Fibroblast of mammary gland (primary cell): ENCODE measurements around the gene HRK.
A peak's percentile ranks its signal among the peaks of the same experiment; 100 is the strongest.

Source experiments
- DNase-seq: peaks from one replicate; pipeline ENCODE4 v3.0.0-alpha.2; 2010; ENCODE audit warnings: low read depth
- H3K4me3 ChIP-seq: 2 replicates; pipeline ENCODE4 v1.5.1; 2011; ENCODE audit warnings: low read depth, mild to moderate bottlenecking, low read length, moderate library complexity; ENCODE audit not compliant: control insufficient read depth
- TF ChIP-seq, protein P1 (sequence below): conservative IDR thresholded peaks from 2 replicates; pipeline ENCODE4 v1.5.1; 2011; ENCODE audit warnings: low read depth, low read length, inconsistent platforms; ENCODE audit not compliant: control insufficient read depth, insufficient read depth

HRK gene

DNA sequence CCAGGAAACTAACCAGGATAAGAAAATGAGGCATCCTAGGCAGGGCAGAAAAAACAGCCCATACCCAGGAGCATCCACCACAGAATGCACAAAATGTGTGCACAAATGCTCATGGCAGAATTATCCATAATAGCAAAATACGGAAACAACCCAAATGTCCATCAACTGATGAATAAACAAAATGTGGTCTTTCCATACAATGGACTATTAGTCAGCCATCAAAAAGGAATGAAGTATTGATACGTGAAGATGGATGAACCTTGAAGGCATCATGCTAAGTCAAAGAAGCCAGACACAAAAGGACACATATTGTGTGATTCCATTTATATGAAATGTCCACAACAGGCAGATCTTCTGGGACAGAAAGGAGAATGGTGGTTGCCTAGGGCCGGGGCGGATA is 19.1 kb downstream of the HRK start:
- TF ChIP-seq, protein P1, sequence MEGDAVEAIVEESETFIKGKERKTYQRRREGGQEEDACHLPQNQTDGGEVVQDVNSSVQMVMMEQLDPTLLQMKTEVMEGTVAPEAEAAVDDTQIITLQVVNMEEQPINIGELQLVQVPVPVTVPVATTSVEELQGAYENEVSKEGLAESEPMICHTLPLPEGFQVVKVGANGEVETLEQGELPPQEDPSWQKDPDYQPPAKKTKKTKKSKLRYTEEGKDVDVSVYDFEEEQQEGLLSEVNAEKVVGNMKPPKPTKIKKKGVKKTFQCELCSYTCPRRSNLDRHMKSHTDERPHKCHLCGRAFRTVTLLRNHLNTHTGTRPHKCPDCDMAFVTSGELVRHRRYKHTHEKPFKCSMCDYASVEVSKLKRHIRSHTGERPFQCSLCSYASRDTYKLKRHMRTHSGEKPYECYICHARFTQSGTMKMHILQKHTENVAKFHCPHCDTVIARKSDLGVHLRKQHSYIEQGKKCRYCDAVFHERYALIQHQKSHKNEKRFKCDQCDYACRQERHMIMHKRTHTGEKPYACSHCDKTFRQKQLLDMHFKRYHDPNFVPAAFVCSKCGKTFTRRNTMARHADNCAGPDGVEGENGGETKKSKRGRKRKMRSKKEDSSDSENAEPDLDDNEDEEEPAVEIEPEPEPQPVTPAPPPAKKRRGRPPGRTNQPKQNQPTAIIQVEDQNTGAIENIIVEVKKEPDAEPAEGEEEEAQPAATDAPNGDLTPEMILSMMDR, result no peak
- no peak overlapping the region for H3K4me3 ChIP-seq
- DNase-seq, result no peak

DNA sequence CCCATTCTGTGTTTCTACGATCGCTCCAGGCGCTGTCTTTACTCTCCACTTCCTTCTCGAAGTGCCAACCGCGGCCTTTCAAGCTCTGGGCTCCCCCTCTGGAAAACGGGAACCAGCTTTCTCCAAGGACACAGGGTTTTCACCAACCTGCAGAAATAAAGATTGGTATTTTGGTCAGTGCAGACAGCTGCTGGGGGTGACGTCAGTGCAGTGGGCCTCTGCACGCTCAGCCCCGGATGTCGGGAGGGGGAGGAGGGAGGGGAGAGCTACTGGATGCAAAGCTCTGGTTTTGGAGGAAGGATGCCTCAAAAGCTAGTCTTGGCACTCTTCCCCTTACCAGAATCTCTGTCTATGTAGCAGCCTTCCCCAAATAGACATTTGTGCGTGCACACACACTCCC is 19.9 kb downstream of the HRK start:
- TF ChIP-seq, protein P1, result no peak
- H3K4me3 ChIP-seq, result no peak overlapping the region
- DNase-seq, result peak; percentile 60

DNA sequence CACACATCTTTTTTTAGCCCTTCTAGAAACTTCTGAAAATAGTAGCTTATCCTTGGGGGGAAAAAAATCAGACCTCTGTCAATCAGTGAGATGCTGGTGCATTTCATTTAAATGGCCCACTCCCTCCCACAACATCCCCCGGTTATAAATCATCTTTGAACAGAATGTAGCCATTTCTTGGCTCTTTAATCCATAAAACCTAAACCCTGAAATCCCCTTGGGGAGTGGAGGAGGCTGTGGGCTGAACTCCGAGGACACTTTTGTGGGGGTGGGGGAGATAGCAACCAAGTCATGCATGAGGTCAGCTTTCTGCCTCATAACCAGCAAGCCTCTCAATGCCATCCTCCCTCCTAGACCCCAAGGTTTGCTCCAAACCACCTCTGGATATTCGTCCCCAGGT is 21.0 kb downstream of the HRK start:
- TF ChIP-seq, protein P1, result no peak
- H3K4me3 ChIP-seq, result no peak overlapping the region
- DNase-seq, result no peak

DNA sequence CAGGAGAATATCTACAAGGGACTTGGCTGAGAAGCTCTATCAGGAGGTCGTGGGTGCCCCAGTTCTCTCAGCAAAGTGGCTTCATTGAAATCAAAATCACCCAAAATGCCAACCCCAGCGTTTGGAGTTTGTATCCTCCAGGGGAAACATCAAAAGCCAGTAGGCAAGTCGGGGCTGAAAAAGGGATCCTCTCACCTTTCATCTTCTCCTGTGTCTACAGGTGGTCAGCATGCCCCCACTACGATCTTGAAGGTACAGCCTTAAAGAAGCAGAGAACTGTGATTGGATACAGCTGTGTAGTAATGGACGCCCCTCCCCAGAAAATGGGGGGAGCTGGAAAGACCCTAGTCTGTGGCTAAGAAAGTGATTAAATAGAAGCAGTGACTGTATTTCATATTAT is 22.2 kb downstream of the HRK start:
- H3K4me3 ChIP-seq, result no peak overlapping the region
- no peak for DNase-seq
- TF ChIP-seq, protein P1, result no peak

DNA sequence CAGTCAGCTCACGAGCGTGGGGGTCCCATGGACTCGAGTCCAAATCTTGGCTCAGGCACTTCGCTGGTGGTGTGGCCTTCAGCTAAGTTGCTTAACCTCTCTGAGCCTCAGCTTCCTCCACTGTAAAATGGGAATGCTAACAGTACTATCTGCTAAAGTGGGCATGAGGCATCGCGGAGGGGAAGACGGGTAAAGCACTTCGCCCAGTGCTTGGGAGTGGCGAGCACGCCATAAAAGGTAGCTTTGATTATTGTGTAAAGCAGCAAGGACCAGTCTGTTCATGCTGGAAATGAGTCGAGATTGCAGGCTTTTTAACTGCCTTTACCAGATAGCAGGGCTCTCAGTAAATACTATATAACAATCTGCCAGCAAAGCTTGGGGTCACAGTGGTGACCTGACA is 24.5 kb downstream of the HRK start:
- TF ChIP-seq, protein P1, result no peak
- H3K4me3 ChIP-seq, result no peak overlapping the region
- DNase-seq, result no peak

DNA sequence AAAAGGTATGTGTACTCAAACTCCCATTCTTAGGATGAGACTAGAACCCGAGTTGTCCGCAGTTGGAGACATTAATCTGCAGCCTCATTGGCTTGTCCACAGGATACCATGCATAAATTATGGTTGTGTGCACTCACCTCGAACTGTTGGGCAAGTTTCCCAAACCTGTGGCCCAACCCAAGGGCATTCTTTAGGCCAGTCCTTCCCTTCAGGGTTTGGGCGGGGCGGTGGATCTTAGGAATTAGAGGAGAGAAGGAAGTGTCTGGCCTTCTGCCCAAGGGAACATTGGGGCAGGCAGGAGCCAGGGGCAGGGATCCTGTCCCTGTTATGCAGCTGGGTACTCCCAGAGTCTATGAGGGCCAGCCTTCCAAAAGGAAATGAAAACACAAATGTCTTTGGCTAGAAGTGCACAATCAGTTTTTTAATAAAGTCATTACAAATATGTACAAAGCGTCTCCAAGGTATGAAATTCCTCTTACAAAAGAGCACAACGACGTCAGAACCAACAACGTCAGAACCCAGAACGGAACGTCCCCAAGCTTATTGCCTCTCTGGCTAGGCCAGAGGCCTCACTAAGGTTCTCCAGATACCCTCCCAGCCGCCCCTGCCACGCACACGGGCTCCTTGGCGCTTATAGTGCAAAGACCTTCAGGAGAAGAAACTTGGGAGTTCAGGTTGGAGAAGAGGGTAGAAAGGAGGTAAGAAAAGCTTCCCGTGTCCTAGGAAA is 25.3 kb downstream of the HRK start:
- H3K4me3 ChIP-seq, result no peak overlapping the region
- DNase-seq, result no peak
- TF ChIP-seq, protein P1, result no peak

DNA sequence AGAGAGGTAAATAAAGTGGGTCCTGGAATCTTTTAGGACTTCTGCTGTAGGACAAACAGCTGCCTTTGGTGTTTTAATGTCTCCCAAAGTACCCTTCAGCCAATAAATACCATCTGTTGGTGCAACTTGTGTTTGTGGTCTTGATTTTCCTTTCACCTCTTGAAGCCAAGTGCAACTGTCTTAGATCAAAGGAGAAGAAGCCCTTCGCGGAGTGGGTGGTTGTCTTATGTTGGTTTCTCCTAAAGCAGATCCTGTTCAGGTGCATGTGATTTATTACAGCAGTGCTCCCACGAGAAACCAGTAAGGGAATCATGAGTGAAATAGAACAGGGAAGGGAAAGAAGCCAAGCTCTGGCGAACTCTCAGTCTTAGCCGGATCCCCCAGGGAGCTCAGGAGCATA is 27.7 kb downstream of the HRK start:
- DNase-seq, result no peak

More for the DNA sequence above, 27.7 kb downstream of the HRK start:
- H3K4me3 ChIP-seq, result no peak overlapping the region
- TF ChIP-seq, protein P1, result no peak
